Measurements from ENCODE around the gene LRTM2.

DNA sequence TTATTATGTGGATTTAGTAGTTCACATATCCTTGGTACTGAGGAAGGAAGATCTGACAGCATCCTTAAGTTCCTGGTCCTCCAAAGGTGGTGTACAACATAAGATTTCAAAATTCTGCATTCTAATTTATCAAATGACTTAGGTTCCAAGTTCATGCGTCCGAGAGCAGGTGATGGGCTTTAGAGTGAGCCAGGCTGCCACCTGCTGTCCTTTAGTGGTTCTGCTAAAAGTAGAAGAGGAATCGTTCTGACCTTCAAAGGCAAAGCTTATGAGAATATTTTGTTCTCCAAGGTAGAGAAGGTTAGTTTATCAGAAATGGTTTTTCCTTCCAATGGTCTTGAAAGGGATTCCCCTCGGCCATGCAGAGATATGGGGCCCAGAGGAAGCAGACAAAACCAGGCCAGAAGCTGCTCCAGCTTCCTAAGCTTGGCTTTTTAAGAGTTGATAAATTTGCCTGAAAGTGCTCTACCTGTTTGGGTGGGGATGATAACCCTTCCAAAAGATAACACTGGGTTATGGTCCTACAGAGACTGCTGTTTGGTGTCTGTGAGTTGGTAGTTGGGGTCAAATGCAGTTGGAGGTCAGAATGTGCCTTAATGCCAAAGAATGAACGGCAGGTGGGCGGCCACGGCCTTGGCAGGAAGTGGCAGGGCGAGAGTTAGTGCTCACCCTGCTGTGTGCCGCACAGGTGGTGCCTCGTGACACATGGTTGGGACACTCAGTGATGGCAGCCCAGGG lies 29.1 kb upstream of the LRTM2 start:
- TF ChIP-seq, protein P1, sequence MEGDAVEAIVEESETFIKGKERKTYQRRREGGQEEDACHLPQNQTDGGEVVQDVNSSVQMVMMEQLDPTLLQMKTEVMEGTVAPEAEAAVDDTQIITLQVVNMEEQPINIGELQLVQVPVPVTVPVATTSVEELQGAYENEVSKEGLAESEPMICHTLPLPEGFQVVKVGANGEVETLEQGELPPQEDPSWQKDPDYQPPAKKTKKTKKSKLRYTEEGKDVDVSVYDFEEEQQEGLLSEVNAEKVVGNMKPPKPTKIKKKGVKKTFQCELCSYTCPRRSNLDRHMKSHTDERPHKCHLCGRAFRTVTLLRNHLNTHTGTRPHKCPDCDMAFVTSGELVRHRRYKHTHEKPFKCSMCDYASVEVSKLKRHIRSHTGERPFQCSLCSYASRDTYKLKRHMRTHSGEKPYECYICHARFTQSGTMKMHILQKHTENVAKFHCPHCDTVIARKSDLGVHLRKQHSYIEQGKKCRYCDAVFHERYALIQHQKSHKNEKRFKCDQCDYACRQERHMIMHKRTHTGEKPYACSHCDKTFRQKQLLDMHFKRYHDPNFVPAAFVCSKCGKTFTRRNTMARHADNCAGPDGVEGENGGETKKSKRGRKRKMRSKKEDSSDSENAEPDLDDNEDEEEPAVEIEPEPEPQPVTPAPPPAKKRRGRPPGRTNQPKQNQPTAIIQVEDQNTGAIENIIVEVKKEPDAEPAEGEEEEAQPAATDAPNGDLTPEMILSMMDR (IDR thresholded peaks at IDR 0.05; ENCODE audit: poor library complexity, severe bottlenecking), result peak; percentile 91
- peak; percentile 94 for TF ChIP-seq RAD21 (conservative IDR thresholded peaks at IDR 0.05)
